K562 (cell line): ENCODE data around the gene IL20RA. TPM values are rescaled to one million over a fixed set of nuclear protein-coding genes. Genes with fewer than 3 reads are reported as not detected.

Experiments used
- BCLAF1 ChIP-seq, 2 experiments: fragments of 450-650 bp in 1 of 2; IDR thresholded peaks; 2 replicates each; pipeline ENCODE4 v1.6.1; 2011 to 2017; ENCODE audit warnings: low read depth in 2 of 2, antibody characterized with exemption in 1 of 2, borderline replicate concordance in 1 of 2, low read length in 1 of 2, mild to moderate bottlenecking in 1 of 2, mixed read lengths in 1 of 2; ENCODE audit not compliant: control insufficient read depth in 1 of 2
- CAMTA2 ChIP-seq: fragments of 250-450 bp; sonication (Bioruptor Pico); conservative IDR thresholded peaks from 2 replicates; pipeline ENCODE4 v1.5.1; 2022
- E2F6 ChIP-seq, 2 experiments: IDR thresholded peaks; 2 replicates each; pipeline ENCODE4 v1.6.1; 2011; ENCODE audit warnings: borderline replicate concordance in 1 of 2, control low read depth in 1 of 2, low read depth in 1 of 2, low read length in 1 of 2, mild to moderate bottlenecking in 1 of 2, mixed read lengths in 1 of 2, moderate library complexity in 1 of 2; ENCODE audit not compliant: insufficient read depth in 1 of 2, insufficient read length in 1 of 2, poor library complexity in 1 of 2, severe bottlenecking in 1 of 2; ENCODE audit errors: extremely low read depth in 1 of 2
- ELF4 ChIP-seq: fragments of 450-650 bp; formaldehyde crosslinking; IDR thresholded peaks from 2 replicates; pipeline ENCODE4 v1.4.0; 2022; ENCODE audit warnings: missing genetic modification characterization
- HDAC1 ChIP-seq, 2 experiments: fragments of 450-650 bp; IDR thresholded peaks; 2 replicates each; pipeline ENCODE4 v1.6.1; 2016 to 2017; ENCODE audit warnings: inconsistent platforms in 1 of 2, mild to moderate bottlenecking in 1 of 2, moderate library complexity in 1 of 2
- KLF10 ChIP-seq: fragments of 250-450 bp; sonication (Bioruptor Pico); IDR thresholded peaks from 2 replicates; pipeline ENCODE4 v1.6.1; 2021; ENCODE audit warnings: matching md5 sums
- MBD2 ChIP-seq: sonication (generic); IDR thresholded peaks from 2 replicates; pipeline ENCODE4 v1.6.1; 2016; ENCODE audit warnings: low read depth, borderline replicate concordance
- MEF2A ChIP-seq: IDR thresholded peaks from 2 replicates; pipeline ENCODE4 v1.6.1; 2011; ENCODE audit warnings: low read depth, mild to moderate bottlenecking, low read length, moderate library complexity; ENCODE audit not compliant: control insufficient read depth
- POLR2A ChIP-seq: fragments of 450-650 bp; conservative IDR thresholded peaks from 2 replicates; pipeline ENCODE4 v1.6.1; 2016
- TEAD2 ChIP-seq: fragments of 450-650 bp; IDR thresholded peaks from 2 replicates; pipeline ENCODE4 v1.6.1; 2016; ENCODE audit warnings: missing genetic modification characterization, control low read depth, missing compliant biosample characterization
- ZNF174 ChIP-seq: fragments of 250-450 bp; sonication (Bioruptor Pico); IDR thresholded peaks from 2 replicates; pipeline ENCODE4 v1.4.0; 2020; ENCODE audit warnings: mild to moderate bottlenecking
- ZNF354B ChIP-seq: fragments of 250-450 bp; sonication (Bioruptor Pico); IDR thresholded peaks from 2 replicates; pipeline ENCODE4 v1.4.0; 2020
- ZNF766 ChIP-seq: fragments of 200-800 bp; sonication (Bioruptor generic); conservative IDR thresholded peaks from 2 replicates; pipeline ENCODE4 v1.6.1; 2016; ENCODE audit warnings: missing genetic modification characterization, missing compliant biosample characterization
- polyA plus RNA-seq, 8 experiments: library from polyadenylated mRNA; depleted of rRNA in 4 of 8; stranded (reverse) in 5 of 8; unstranded in 3 of 8; fragments of >200 nt; fragmentation: Nextera tagmentation in 2 of 8; fragmentation: Illumina TruSeq in 1 of 8; extraction: Ambion mirVana in 2 of 8; extraction: Trizol in 1 of 8; gene quantifications; 2 replicates each; pipeline versions ENCODE4 v1.2.1 to v1.2.3, GENCODE V29; 2011 to 2014; ENCODE audit warnings: inconsistent platforms in 1 of 8, missing spikeins in 1 of 8
- total RNA-seq, 7 experiments: library from RNA; depleted of rRNA in 6 of 7; stranded (reverse); fragments of >200 nt in 6 of 7; fragmentation: Illumina TruSeq in 2 of 7; extraction: Trizol in 2 of 7; gene quantifications; 2 replicates each; pipeline versions ENCODE4 v1.2.1 to v1.2.3, GENCODE V29; 2011 to 2021; ENCODE audit warnings: low replicate concordance in 1 of 7

IL20RA gene
- total and polyA plus RNA-seq, 9 of the 15 experiments (the other 6 are each of a cell fraction or from before 2014, with no cell fraction given) = not detected

GRCh38 chr6:137046871-137047412 lies 2.2 kb upstream of the IL20RA start (continued):
- TF ChIP-seq BCLAF1 (IDR thresholded peaks at IDR 0.05; ENCODE audit: borderline replicate concordance in 1 of 2, control insufficient read depth in 1 of 2, low read depth in 2 of 2, low read length in 1 of 2) (no peak), E2F6 (IDR thresholded peaks at IDR 0.05; ENCODE audit: borderline replicate concordance in 1 of 2, extremely low read depth in 1 of 2, insufficient read depth in 1 of 2, insufficient read length in 1 of 2, low read depth in 1 of 2, low read length in 1 of 2, poor library complexity in 1 of 2, severe bottlenecking in 1 of 2) (no peak), ZNF174 (CRISPR knock-in tag) (no peak), KLF10 (CRISPR knock-in tag) (no peak), TEAD2 (tag) (no peak), CAMTA2 (CRISPR knock-in tag) (no peak), ELF4 (CRISPR knock-in tag) (no peak), ZNF354B (CRISPR knock-in tag) (no peak), MBD2 (no peak), ZNF766 (CRISPR knock-in tag) (no peak), HDAC1 (IDR thresholded peaks at IDR 0.05) (no peak), MEF2A (no peak), POLR2A (no peak)
